ENCODE data around the gene PPP2CA.
A peak's percentile ranks its signal among the peaks of the same experiment; 100 is the strongest.

The PPP2CA gene

GRCh38 chr5:134242146-134242545 lies 16.3 kb upstream of the PPP2CA start:
- Histone ChIP-seq H3K9ac (ENCODE audit: low read length) (no peak overlapping the region), H3K27me3 (ENCODE audit: control insufficient read depth, insufficient read depth, low read length) (no peaks in the 10 kb centered on the region), H3K9me3 (ENCODE audit: control insufficient read depth, insufficient read depth, low read depth, low read length) (no peaks in the 10 kb centered on the region), H3K27ac (ENCODE audit: low read depth, low read length) (no peak overlapping the region), H3K4me3 (ENCODE audit: low read depth, low read length) (no peak overlapping the region), H3K4me1 (ENCODE audit: control insufficient read depth, insufficient read depth, low read length) (peaks cover 30% of the 10 kb centered on the region), H3K36me3 (ENCODE audit: control insufficient read depth, insufficient read depth, low read length) (no peaks in the 10 kb centered on the region)

GRCh38 chr5:134240421-134240962 lies 14.6 kb upstream of the PPP2CA start:
- Histone ChIP-seq H3K27ac (ENCODE audit: low read depth, low read length) (no peak overlapping the region), H3K9ac (ENCODE audit: low read length) (no peak overlapping the region), H3K4me1 (ENCODE audit: control insufficient read depth, insufficient read depth, low read length) (peaks cover 30% of the 10 kb centered on the region), H3K27me3 (ENCODE audit: control insufficient read depth, insufficient read depth, low read length) (no peaks in the 10 kb centered on the region), H3K9me3 (ENCODE audit: control insufficient read depth, insufficient read depth, low read depth, low read length) (no peaks in the 10 kb centered on the region), H3K36me3 (ENCODE audit: control insufficient read depth, insufficient read depth, low read length) (no peaks in the 10 kb centered on the region), H3K4me3 (ENCODE audit: low read depth, low read length) (no peak overlapping the region)

GRCh38 chr5:134236820-134237219 lies 10.9 kb upstream of the PPP2CA start:
- Histone ChIP-seq H3K9ac (ENCODE audit: low read length) (no peak overlapping the region), H3K9me3 (ENCODE audit: control insufficient read depth, insufficient read depth, low read depth, low read length) (no peaks in the 10 kb centered on the region), H3K36me3 (ENCODE audit: control insufficient read depth, insufficient read depth, low read length) (no peaks in the 10 kb centered on the region), H3K27ac (ENCODE audit: low read depth, low read length) (no peak overlapping the region), H3K4me1 (ENCODE audit: control insufficient read depth, insufficient read depth, low read length) (peaks cover 20% of the 10 kb centered on the region), H3K27me3 (ENCODE audit: control insufficient read depth, insufficient read depth, low read length) (no peaks in the 10 kb centered on the region), H3K4me3 (ENCODE audit: low read depth, low read length) (no peak overlapping the region)

- Histone ChIP-seq H3K9ac (ENCODE audit: low read length) (no peak overlapping the region), H3K4me3 (ENCODE audit: low read depth, low read length) (no peak overlapping the region), H3K4me1 (ENCODE audit: control insufficient read depth, insufficient read depth, low read length) (peaks cover 20% of the 10 kb centered on the region), H3K27me3 (ENCODE audit: control insufficient read depth, insufficient read depth, low read length) (no peaks in the 10 kb centered on the region), H3K27ac (ENCODE audit: low read depth, low read length) (no peak overlapping the region), H3K36me3 (ENCODE audit: control insufficient read depth, insufficient read depth, low read length) (no peaks in the 10 kb centered on the region), H3K9me3 (ENCODE audit: control insufficient read depth, insufficient read depth, low read depth, low read length) (no peaks in the 10 kb centered on the region)
Measured at GRCh38 chr5:134236318-134236717, 10.4 kb upstream of the PPP2CA start.

GRCh38 chr5:134228624-134229023 lies 2.8 kb upstream of the PPP2CA start:
- H3K4me3 ChIP-seq (ENCODE audit: low read depth, low read length): no peak overlapping the region
- H3K4me1 ChIP-seq (ENCODE audit: control insufficient read depth, insufficient read depth, low read length): peaks cover 9% of the 10 kb centered on the region
- H3K9ac ChIP-seq (ENCODE audit: low read length): no peak overlapping the region
- H3K9me3 ChIP-seq (ENCODE audit: control insufficient read depth, insufficient read depth, low read depth, low read length): no peaks in the 10 kb centered on the region
- H3K27me3 ChIP-seq (ENCODE audit: control insufficient read depth, insufficient read depth, low read length): no peaks in the 10 kb centered on the region
- H3K27ac ChIP-seq (ENCODE audit: low read depth, low read length): no peak overlapping the region
- H3K36me3 ChIP-seq (ENCODE audit: control insufficient read depth, insufficient read depth, low read length): no peaks in the 10 kb centered on the region

- Histone ChIP-seq H3K36me3 (ENCODE audit: control insufficient read depth, insufficient read depth, low read length) (no peaks in the 10 kb centered on the region; the same call in 1 of the 2 replicates), H3K9ac (ENCODE audit: low read length) (no peak overlapping the region), H3K27me3 (ENCODE audit: control insufficient read depth, insufficient read depth, low read length) (no peaks in the 10 kb centered on the region), H3K4me3 (ENCODE audit: low read depth, low read length) (no peak overlapping the region), H3K9me3 (ENCODE audit: control insufficient read depth, insufficient read depth, low read depth, low read length) (no peaks in the 10 kb centered on the region), H3K4me1 (ENCODE audit: control insufficient read depth, insufficient read depth, low read length) (peaks cover 13% of the 10 kb centered on the region), H3K27ac (ENCODE audit: low read depth, low read length) (no peak overlapping the region)
Measured at GRCh38 chr5:134227776-134228175, 1.9 kb upstream of the PPP2CA start.

- peak overlapping the region; percentile 99 for H3K4me3 ChIP-seq (ENCODE audit: low read depth, low read length)
- peaks cover 13% of the 10 kb centered on the region for H3K4me1 ChIP-seq (ENCODE audit: control insufficient read depth, insufficient read depth, low read length)
- no peaks in the 10 kb centered on the region for H3K9me3 ChIP-seq (ENCODE audit: control insufficient read depth, insufficient read depth, low read depth, low read length)
- no peaks in the 10 kb centered on the region; the same call in 1 of the 2 replicates for H3K36me3 ChIP-seq (ENCODE audit: control insufficient read depth, insufficient read depth, low read length)
- no peak overlapping the region for H3K27ac ChIP-seq (ENCODE audit: low read depth, low read length)
- H3K27me3 ChIP-seq (ENCODE audit: control insufficient read depth, insufficient read depth, low read length): no peaks in the 10 kb centered on the region
- H3K9ac ChIP-seq (ENCODE audit: low read length): no peak overlapping the region
Measured at GRCh38 chr5:134227259-134227658, 1.4 kb upstream of the PPP2CA start.

- H3K9me3 ChIP-seq (ENCODE audit: control insufficient read depth, insufficient read depth, low read depth, low read length): no peaks in the 10 kb centered on the region
- H3K9ac ChIP-seq (ENCODE audit: low read length): peak overlapping the region; percentile 100
- peak overlapping the region; percentile 100 for H3K27ac ChIP-seq (ENCODE audit: low read depth, low read length)
- H3K4me3 ChIP-seq (ENCODE audit: low read depth, low read length): peak overlapping the region; percentile 99
- H3K36me3 ChIP-seq (ENCODE audit: control insufficient read depth, insufficient read depth, low read length): no peaks in the 10 kb centered on the region; the same call in 1 of the 2 replicates
- no peaks in the 10 kb centered on the region for H3K27me3 ChIP-seq (ENCODE audit: control insufficient read depth, insufficient read depth, low read length)
- peaks cover 13% of the 10 kb centered on the region for H3K4me1 ChIP-seq (ENCODE audit: control insufficient read depth, insufficient read depth, low read length)
Measured at GRCh38 chr5:134226441-134227192, 744 bp upstream of the PPP2CA start.

GRCh38 chr5:134224888-134225779 lies 739 bp downstream of the PPP2CA start:
- H3K4me3 ChIP-seq (ENCODE audit: low read depth, low read length): peak overlapping the region; percentile 99
- H3K27me3 ChIP-seq (ENCODE audit: control insufficient read depth, insufficient read depth, low read length): no peaks in the 10 kb centered on the region
- H3K36me3 ChIP-seq (ENCODE audit: control insufficient read depth, insufficient read depth, low read length): peaks cover 11% of the 10 kb centered on the region
- H3K9me3 ChIP-seq (ENCODE audit: control insufficient read depth, insufficient read depth, low read depth, low read length): no peaks in the 10 kb centered on the region
- H3K9ac ChIP-seq (ENCODE audit: low read length): peak overlapping the region; percentile 100
- peaks cover 17% of the 10 kb centered on the region for H3K4me1 ChIP-seq (ENCODE audit: control insufficient read depth, insufficient read depth, low read length)
- H3K27ac ChIP-seq (ENCODE audit: low read depth, low read length): peak overlapping the region; percentile 100

GRCh38 chr5:134223406-134224248 lies 2.2 kb downstream of the PPP2CA start:
- Histone ChIP-seq H3K9me3 (ENCODE audit: control insufficient read depth, insufficient read depth, low read depth, low read length) (no peaks in the 10 kb centered on the region), H3K9ac (ENCODE audit: low read length) (no peak overlapping the region), H3K4me3 (ENCODE audit: low read depth, low read length) (peak overlapping the region; percentile 99), H3K27me3 (ENCODE audit: control insufficient read depth, insufficient read depth, low read length) (no peaks in the 10 kb centered on the region), H3K27ac (ENCODE audit: low read depth, low read length) (no peak overlapping the region), H3K4me1 (ENCODE audit: control insufficient read depth, insufficient read depth, low read length) (peaks cover 23% of the 10 kb centered on the region), H3K36me3 (ENCODE audit: control insufficient read depth, insufficient read depth, low read length) (peaks cover 17% of the 10 kb centered on the region)
